ENCODE results near the gene SP110. TPM values are rescaled to one million over a fixed set of nuclear protein-coding genes. Genes with fewer than 3 reads are reported as not detected.

SP110 gene
- total RNA-seq, 1 donor from 2014 or later: 46.9 TPM

- Histone ChIP-seq H3K4me1 (no peaks in the 10 kb centered on the region), H3K36me3 (peaks cover 97% of the 10 kb centered on the region), H3K27ac (no peak overlapping the region), H3K27me3 (no peaks in the 10 kb centered on the region), H3K4me3 (no peak overlapping the region), H3K9me3 (no peaks in the 10 kb centered on the region)
- intact Hi-C loops (cut with DNase I): no loop called here
- ATAC-seq (no peak), DNase-seq (no peak)
- TF ChIP-seq CTCF (IDR thresholded peaks at IDR 0.05): no peak
Measured at GRCh38 chr2:230203110-230203676, 16.6 kb downstream of the SP110 start.

GRCh38 chr2:230202430-230203109, 17.2 kb downstream of the SP110 start:
- Histone ChIP-seq H3K4me3 (no peak overlapping the region), H3K27me3 (no peaks in the 10 kb centered on the region), H3K9me3 (no peaks in the 10 kb centered on the region), H3K36me3 (peaks cover 96% of the 10 kb centered on the region), H3K27ac (no peak overlapping the region), H3K4me1 (no peaks in the 10 kb centered on the region)
- no peak for DNase-seq
- no peak for ATAC-seq
- TF ChIP-seq CTCF (IDR thresholded peaks at IDR 0.05): no peak
- intact Hi-C loops (cut with DNase I): no loop called here

GRCh38 chr2:230184727-230185578, 34.8 kb downstream of the SP110 start:
- Histone ChIP-seq H3K9me3 (no peaks in the 10 kb centered on the region), H3K27me3 (no peaks in the 10 kb centered on the region), H3K36me3 (peaks cover 35% of the 10 kb centered on the region), H3K4me1 (no peaks in the 10 kb centered on the region), H3K4me3 (no peak overlapping the region), H3K27ac (no peak overlapping the region)
- intact Hi-C loops (cut with DNase I): loop anchor here (5.0 kb wide), 1 partner anchor 497 kb away; no protein-coding TSS in a partner anchor
- ATAC-seq (peak; percentile 22), DNase-seq (no peak)
- no peak for TF ChIP-seq CTCF (IDR thresholded peaks at IDR 0.05)

- no peak for TF ChIP-seq CTCF (IDR thresholded peaks at IDR 0.05)
- no peak overlapping the region for H3K4me3 ChIP-seq
- DNase-seq (no peak), ATAC-seq (no peak)
- intact Hi-C loops (cut with DNase I): no loop called here
- no peaks in the 10 kb centered on the region for H3K9me3 ChIP-seq
- H3K36me3 ChIP-seq: peaks cover 72% of the 10 kb centered on the region
- no peak overlapping the region for H3K27ac ChIP-seq
- no peaks in the 10 kb centered on the region for H3K4me1 ChIP-seq
- H3K27me3 ChIP-seq: no peaks in the 10 kb centered on the region
Measured at GRCh38 chr2:230181195-230181594, 38.6 kb downstream of the SP110 start.

DNA sequence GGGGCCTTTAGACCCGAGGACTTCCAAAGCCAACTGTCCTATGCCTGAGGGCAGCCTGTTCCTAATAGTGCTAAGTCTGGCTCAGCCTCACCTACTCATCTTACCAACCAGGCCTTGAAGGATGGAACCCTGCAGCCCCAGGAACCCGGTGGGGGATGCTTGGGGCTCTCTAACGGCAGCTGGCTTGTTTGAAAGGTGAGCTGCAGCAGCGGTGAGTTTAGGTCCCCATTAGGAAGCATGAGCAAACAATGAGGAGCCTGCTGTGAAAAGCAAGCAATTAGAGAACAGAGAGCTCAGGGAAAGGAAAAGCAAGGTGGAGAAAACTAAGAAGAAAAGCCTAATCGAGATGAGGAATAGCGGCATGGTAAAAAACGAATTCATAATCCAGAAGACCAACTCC, 39.9 kb downstream of the SP110 start:
- H3K27ac ChIP-seq: no peak overlapping the region
- H3K4me3 ChIP-seq: no peak overlapping the region
- peaks cover 82% of the 10 kb centered on the region for H3K36me3 ChIP-seq
- H3K27me3 ChIP-seq: no peaks in the 10 kb centered on the region
- H3K4me1 ChIP-seq: no peaks in the 10 kb centered on the region
- intact Hi-C loops (cut with DNase I): no loop called here
- TF ChIP-seq CTCF (IDR thresholded peaks at IDR 0.05): no peak
- ATAC-seq: no peak
- no peaks in the 10 kb centered on the region for H3K9me3 ChIP-seq
- no peak for DNase-seq

Measured in upper lobe of right lung (tissue), 1 donor.